ENCODE data around the gene KIF6.

KIF6 gene

DNA sequence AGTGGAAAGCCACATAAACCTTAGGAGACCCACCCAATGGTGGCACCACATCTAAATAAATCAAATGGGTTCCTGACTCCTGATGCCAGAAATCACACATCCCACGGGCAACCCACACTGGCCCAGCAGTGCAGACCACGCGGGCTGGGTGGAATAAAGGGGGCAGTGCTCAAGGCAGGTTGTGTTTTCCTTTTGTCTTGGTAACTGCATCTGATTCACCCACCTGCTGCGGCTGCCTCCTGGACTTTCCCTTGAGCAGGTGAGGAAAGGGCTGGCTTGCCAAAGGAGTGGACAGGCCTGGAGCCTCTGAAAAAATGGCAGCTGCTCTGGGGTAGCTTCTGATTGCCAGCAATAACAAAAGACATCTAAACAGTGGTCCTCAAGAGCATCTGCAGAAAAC lies 283.2 kb downstream of the KIF6 start:
- DNase-seq, result no peak

DNA sequence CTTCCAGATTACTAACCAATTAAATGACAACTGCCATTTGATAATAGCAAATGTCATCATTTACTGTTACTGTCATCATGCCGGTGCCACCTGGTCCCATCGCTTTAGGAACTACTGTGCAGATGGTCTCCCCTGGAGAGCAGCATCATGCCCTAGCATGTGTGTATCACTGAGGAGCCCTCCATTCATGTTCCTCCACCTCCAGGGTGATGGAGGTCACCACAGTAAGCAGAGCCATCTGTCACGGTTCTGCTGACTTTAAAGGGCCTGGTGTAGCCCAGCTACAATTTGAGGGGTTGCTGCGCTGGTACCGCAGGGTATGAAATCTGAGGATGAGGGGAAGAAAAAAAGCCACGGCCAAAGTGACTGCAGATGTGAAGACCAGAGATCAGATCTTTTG lies 283.9 kb downstream of the KIF6 start:
- DNase-seq, result peak in 1 of 3 experiments; percentile 18

DNA sequence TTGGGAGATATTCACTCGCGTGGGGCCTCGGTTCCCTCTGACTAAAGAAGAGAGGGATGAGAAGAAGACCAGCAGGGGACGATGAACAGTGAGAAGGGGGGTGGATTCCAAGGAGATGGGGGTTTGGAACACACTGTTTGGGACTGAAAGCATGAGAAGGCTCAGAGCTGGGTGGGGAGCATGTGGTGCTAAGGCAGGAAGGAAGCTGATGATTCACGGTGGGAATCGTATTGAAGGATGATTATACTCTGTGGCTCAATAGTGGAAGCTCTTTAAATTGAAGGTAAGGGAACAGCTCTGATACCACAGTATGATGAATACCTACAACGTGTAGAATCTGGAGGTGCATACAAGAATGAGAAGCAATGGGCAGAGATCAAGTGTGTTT lies 285.2 kb downstream of the KIF6 start:
- DNase-seq, result no peak

DNA sequence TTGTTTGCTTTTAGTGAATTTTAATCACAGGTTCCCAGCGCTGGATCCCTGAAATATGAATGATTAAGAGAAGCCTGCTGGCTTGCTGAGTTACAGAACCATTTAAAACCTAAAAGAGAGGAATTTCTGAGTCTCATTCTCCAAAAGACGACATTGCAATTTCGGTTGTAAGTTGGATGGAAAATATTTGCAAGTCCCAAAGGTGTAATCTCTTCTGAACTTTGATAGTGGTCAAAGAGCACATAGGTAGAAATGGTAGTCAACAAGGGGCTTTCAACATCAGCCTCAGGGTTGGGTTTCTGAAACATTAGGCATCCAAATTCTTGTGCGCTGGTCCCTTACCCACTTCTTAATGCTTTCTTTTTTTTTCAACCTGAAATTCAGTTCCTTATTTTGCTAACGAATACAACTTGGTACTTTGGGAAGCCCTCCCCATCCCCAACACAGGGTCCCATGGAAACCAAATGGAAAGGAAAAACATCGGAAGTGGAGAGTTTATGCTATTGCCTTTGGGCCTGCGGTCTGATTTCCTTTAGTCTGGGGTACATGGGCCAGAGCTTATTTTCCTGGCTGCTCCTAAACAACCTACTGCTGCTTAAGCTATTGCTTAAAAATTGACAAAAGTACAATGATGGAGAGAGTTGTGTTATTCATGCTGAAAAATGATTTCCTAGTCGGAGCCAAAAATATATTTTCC lies 285.7 kb downstream of the KIF6 start:
- no peak for DNase-seq

DNA sequence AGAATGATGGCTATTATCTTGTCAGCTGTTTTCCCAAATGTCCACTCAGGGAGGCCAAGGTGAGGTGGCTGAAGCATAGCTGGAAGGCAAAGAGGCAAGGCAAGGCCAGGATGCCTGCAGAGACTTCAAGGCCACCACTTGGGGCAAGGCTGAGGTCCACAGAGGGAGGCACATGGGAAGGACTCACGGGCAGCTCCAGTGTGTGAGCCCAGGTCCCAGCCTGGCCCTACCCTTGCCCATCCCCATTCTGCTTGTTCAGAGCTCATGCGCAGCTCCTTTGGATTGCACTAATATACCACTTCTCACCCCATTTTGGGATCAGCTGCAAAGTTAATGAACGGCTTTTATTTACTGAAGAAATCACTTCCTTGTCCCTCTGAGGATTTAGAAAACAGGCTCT lies 291.6 kb downstream of the KIF6 start:
- DNase-seq, result no peak

DNA sequence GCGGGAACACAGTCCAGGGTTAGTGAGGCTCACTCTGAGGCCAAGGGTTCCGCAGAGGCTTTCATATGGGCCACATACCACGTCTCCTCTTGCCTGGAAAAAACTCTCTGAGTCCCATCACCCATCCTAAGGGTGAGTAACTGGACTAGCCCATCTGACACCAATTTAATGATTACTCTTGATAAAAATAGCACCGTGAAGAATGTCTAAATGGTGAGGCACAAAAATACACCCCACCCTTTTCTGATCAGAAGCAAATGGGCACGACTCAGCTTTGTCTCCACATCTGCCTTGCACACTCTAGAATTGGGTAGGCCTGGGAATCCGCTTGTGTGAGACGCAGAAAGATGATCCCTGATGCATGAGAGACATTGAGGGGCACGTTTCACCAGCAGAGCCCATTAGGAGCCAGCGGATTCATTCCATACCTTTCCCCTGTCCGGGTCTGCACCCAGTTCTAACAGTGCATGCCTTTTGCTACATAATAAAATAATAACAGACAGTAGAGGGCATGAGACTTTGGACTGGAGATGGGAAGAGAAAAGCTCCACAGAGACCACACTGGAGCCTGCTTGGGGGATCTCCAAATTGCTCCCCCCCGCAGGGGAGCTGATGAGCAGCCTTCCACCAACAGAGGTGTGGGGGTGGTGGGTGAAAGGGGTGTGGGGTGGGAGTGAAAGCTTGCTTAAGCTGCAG lies 292.7 kb downstream of the KIF6 start:
- DNase-seq, result no peak

DNA sequence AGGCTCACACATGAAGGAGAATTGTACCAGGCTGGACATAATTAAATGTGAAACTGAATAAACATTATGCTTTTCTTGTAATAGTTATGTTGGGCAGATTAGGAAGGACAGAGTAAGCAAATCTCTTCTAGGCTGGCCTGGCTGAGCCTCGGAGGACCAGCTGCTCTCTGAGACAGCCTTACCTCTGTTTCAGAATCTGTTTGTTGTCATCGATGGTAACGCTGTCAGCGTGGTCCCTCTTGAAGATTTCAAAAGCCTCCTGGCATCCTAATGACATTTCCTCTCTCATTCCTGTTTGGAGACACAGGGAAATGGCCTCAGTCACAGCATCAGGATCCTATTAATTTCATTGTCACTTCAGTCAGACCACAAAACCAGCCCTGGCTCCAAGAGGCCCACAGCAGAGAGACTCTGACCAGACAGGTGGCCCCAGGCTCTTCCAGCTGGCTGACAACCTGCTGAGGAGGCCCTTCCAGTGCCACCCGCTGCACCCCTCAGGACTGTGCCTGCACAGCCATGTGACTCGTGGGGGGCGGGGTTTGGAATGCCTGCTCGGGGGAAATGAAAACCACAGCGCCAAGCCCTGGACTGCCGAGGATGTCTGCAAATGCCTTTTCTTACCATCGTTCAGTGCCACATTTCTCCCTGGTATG lies 294.2 kb downstream of the KIF6 start:
- DNase-seq, result peak; percentile 81 to 89 (median 87)

DNA sequence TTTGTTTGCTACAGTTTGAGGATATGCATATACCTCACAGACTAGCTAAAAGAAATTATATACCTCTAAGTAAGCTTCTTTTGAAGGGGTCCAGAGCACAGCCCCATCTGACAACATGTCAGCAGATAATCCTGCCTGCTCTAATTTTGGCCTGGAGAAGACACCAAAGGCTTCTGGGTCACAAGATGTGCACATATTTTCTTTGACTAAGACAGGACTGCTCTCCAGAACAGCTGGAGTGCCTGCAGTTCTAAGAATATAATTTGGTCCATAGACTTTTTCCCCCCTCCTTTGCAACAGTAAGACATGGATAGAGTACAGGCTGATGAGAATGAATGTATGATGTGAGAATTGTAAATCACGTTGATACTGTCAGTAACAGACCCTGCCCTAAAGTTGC lies 294.8 kb downstream of the KIF6 start:
- no peak for DNase-seq

DNA sequence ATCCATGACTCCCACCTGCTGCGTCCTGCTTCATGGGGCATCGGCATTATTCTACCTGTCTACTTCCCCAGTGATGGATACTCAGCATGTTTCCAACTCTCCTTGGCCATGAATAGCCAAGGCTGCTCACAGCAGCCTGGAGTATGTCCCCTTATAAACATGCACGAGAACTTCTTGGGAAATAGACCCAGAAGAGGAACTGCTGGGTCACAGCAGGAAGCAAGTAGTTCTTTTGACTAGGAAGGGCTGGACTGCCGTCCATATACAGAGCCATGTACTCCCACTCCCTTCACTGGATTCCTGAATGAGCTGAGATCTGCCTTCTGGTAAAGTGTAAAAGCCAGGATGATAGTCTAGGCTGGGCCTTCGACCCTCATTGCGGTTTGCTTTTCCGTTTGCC lies 296.4 kb downstream of the KIF6 start:
- DNase-seq, result no peak

DNA sequence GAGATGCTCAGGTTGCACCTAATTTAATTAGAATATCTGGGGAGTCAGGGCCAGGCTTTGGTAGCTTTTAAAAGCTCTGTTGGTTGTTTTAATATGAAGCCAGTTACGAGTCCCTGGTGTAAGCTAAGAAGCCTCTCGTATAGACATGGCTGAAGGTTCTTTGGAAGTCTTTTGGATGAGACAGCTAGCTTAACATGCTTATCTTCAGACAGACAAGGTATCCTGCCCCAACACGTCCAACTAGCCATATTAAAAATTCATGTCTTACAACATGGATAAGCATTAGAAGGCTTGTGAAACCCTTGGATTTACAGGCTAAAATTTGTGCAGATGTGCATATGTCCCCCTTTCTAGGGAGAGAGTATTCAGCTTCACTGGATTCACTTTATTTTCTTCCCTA lies 297.1 kb downstream of the KIF6 start:
- no peak for DNase-seq

DNA sequence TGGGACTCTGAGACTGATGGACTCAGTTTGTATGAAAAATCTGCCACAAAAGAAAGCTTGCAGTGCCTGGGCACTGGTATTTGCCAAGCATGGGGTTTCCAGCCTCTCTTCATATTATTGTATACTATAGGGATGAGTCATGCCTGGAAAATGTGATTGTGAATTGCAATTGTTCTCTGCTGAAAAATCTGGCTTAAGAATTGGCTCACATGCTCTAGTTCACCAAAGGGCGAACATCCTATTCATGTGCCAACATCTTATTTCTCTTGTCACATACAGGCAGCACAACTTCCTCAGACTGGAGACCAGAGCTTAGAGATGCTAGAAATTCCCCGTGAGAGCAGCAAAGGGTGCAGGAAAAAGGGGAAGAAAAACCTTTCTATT lies 299.1 kb downstream of the KIF6 start:
- peak in 1 of 3 experiments; percentile 6 for DNase-seq

DNA sequence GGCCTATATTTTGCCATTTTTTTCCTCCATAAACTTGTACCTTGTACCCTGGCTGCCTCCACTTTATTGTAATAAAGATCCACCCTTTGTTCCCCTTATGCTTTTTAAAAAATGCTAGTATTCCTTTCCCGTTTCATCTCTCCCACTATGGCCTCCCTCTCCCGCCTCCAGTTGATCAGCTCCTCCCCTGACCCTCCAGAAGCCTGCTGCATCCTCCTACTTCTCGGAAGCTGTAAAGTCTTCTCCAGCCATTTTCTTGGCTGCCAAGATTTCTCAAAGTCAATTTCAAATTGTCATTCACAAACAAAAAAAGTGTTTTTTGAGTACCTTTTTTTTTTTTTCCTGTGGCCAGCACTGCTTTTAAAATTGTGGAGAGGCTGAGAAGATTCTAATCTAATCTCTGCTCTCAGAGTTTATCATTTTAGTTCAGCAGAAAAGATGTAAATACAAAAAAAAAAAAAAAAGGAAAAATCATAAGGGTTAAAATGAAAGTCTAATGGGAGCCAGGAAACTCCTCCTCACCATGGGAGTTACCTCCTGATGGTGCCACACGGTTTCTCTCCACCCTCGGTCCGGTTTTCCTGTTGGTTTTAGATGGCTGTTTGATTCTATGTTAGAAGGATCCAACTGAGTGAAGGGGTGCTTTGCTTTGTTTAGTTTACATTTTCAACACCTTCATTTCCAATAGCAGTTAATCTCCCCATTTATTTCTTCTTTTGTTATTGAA lies 299.7 kb downstream of the KIF6 start:
- no peak for DNase-seq

DNA sequence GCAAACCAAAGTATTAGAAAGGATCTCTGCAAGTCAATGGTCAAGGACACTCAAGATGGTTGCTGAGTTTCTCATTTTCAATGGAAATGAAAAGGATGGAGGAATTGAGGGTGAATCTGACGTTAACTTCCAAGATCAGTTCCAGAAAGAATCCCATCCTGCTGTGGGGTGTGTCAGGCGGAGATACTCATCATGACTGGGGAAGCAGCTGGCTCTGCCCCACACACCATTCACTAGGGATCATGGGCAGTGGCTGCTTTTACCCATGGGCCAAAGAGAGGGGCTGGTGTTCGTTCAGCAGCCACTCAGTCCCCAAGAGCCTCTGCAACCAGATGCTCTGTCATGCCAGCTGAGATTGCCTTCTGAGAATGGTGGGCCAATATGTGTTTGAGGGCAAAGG lies 300.4 kb downstream of the KIF6 start:
- DNase-seq, result no peak

DNA sequence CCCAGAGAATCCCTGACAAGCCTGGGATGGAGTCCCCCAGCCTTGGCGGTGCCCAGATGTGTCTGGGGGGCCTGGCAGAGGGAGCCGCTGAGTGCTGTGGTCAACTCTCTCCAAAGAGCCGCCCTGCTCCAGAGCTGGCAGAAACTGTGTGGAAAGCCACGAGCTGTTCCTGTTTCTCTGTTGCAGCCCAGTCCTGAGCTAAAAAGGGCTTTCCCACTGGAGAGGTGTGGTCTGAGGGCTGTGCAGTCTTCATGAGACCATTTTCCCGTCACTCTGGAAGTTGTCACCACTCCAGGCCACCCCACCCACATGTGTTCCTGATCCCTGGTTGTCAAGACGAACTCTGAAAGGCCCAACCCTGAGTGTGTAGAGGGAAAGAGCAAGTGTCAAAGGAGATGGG lies 303.0 kb downstream of the KIF6 start:
- DNase-seq, result no peak

DNA sequence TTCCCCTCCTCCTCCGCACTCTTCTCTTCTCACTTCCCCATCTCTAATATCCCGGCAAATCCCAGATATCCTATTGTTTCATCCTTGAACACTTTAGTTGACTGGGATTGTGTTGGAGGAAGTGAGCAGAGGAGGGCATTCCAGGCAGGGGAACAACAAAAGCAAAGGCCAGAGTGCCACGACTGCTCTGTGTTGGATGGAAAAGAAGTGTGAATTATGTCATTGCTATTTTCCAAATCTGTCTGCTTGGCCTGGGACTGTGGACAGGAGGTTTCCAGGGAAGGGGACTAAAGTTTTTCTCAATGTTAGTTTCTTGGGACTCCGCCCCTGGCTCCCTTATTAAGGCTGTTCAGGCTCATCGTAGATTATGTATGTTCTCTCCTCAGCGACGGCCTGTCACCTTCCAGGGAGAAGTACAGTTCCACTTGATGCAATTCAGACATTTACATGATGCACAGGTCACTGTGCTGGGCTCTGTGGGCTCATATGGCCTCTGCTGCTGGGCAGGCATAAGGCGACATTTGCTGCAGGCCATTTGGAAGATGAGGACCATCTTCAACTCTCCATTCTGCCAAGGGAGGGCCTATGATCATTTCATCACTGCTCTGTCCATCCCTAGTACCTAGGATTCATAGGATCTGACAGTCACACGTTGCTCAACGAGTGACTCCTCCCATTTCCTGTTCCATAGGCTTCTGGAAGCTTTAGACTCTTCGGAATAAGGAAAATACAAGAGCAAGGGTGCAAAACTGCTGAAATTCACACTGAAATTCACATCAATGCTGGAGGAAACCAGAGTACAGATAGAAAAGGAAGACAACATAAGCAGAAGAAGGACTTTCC lies 303.6 kb downstream of the KIF6 start:
- no peak for DNase-seq

DNA sequence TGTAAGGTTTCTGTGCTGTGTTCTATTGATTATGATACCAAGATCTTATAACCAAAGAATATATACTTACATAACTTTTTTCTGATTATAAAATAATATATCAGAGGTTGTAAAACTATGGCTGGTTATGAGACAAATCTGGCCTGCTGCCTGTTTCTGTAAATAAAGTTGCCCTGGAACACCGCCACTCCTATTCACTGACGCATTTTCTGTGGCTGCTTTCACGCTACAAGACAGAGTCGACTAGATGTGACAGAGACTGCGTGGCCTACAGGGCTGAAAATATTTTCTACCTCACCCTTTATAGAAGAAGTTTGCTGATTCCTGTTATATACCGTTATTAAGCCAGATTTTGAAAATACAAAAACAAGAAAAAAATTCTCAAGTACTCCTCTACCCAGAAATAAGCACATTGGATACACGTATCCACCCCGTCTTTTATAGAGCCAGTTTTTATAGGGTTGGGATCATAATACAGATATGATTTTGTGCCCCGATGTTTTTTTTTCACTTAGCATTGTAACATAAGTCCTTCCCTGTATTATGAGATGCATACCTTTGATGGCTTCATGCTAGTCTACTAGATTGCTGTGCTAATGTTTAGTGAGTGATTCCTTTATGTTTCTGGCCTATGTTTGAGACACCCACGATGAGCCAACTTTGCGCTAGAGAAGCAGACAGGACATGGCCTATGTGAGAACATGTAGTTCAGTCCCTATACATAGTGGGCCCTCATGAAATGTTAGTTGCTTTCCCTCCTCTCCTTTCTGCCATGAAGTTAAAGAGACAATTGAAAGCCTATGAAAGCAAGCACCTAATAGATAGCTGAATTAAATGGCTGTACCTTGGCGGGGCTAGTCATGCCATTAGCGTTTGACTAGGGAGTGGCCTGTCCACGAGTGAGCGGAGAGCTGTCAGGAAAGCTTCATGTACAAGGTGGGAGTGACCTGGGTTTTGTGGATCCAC lies 304.6 kb downstream of the KIF6 start:
- no peak for DNase-seq

DNA sequence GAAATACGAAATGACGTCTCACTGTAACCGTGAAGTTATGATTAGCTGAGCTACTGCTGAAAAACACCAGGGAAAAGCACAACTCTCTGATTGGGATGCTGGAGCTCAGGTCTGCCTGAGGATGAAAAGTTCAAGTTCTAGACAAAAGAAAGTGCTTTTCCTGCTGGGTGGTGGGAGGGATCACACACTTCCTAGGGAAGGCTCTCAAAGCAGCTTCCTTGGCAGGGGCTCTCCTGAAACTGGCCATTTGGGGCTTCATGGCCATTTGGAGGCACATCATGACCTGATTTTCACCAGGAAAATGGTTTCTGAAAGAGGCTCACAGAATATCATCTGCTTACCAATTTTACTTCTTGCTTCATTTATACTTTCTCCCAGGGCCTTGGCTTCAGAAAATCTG lies 305.6 kb downstream of the KIF6 start:
- no peak for DNase-seq

DNA sequence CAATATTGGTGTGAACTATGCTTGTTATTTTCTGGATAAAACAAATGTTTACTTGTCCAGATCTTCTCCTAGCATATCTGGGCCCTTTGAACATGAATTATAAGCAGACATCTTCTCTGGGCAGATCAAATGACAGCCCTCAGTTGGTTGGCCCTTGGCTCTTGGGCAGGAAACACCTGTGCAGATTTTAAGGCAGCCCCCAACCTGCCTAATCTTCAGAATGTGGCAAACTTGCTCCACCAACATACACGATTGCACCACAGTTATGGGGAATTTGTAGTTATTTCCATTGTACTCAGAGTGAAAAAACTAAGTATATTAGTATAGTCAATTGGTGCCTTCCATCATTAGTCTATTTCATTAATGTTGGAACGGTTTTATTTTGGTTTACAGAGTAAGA lies 307.8 kb downstream of the KIF6 start:
- no peak for DNase-seq

DNA sequence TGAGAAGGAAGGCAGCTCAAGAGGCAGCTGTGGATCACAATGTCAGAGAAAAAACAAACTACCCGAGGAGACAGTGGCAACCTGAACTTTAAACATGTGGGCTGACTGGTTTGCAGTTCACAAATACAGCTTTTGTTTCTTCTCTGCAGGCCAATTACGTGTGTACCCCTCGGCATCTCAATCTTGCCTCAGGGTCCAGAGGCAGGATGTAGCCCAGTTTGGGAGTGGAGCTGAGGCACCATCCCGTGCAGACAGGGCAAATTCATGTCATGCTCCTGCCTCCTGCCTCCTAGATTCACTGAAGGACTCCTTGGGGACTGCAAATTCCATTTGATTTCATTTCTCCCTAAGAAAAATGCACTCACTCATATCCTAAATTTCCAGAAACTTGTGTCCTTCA lies 308.5 kb downstream of the KIF6 start:
- no peak for DNase-seq

DNA sequence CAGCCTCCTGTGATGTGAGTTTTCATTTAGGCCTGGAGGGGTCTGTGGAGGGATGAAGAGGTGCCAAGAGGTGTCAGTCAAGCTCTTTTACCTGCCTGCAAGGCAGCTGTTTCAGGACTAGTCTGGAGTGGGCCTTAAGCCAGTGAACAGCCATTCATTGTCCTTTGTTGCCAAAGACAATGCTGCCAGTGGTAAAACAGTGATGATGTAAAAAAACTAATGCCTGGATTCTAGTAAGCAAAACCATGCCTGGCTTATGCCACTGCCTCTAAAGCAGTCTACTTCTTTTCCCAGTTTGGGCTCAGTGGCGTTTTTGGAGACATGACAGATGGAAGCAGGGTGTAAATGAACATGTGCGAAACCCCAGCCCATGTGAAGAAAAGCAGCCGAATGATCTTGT lies 309.2 kb downstream of the KIF6 start:
- peak in 1 of 3 experiments; percentile 32 for DNase-seq

DNA sequence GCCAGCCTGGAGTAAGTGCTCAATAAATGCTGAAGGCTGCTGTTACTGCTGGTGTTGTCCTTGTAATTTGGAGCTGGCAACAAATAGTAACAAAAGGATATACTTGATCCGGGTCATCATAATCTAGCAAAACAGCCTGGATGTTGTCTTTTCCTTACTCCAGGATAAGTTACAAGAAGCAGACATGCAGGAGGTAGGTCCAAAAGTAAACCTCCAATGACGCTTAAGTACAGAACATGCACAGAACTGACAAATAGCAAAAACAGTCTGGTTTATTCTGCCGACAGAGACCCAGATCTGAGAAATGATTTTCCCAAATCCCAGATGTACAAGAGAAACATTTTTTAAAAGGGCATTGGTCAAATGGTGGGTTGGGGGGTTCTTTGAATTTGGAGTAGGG lies 309.7 kb downstream of the KIF6 start:
- no peak for DNase-seq

DNA sequence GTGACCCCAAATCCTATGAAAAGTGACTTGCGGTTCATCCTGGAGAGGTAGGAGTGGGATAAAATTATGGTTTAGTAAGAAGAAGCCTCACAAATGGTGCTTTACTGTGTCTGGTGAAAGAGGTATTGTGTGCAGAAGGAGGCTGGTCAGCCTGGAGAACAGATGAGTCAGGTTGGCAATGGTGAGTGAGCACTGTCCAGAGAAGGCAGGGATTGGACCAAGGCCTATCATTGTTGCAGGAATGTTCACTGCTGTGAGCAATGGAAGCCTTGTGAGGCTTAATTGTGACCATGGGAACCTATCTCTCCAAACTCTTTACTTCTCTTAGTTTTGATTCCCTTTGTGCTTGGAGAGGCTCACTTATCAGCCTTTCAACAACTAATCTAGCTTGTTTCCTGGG lies 313.7 kb downstream of the KIF6 start:
- DNase-seq, result no peak
